CD4-positive, alpha-beta T cell (primary cell): Measurements from ENCODE around the gene TCAF1. TPM values are rescaled to one million over a fixed set of nuclear protein-coding genes. Genes with fewer than 3 reads are reported as not detected.
"Not testable (repeated sequence)": the region's sequence is repeated elsewhere in the genome, so short reads cannot be mapped to it uniquely, and the experiment has no call there.

Source experiments
- ATAC-seq: fragments of 200-7000 bp; cut with Tn5 transposase; one replicate; pipeline ENCODE4 v1.10.0; 2022; ENCODE audit warnings: mild to moderate bottlenecking; ENCODE audit not compliant: poor library complexity
- CTCF ChIA-PET: fragments of 350-600 bp; sonication (Branson Sonifier 250); formaldehyde crosslinking; loops from one replicate; lab custom pipeline; 2021; ENCODE audit warnings: antibody characterized with exemption, inconsistent platforms; lab: Charles Lee
- POLR2A ChIA-PET: fragments of 350-600 bp; sonication (Branson Sonifier 250); formaldehyde crosslinking; loops from one replicate; lab custom pipeline; 2021; ENCODE audit warnings: antibody characterized with exemption, inconsistent platforms; lab: Charles Lee
- DNase-seq, 14 experiments: peaks; one replicate each; pipeline ENCODE4 v3.0.0-alpha.2; 2013 to 2020; ENCODE audit warnings: mixed read lengths in 2 of 14
- H3K27ac ChIP-seq, 2 donors: one replicate each; pipeline versions ENCODE4 v1.5.1 to v1.7.0; 2013; ENCODE audit warnings: low read length in 2 of 2, low read depth in 1 of 2, mild to moderate bottlenecking in 1 of 2
- H3K27me3 ChIP-seq, 2 experiments: 1 replicate in 1 of 2; 2 replicates in 1 of 2; pipeline versions ENCODE4 v1.6.1 to v1.7.0; 2013; ENCODE audit warnings: low read length in 2 of 2, control low read depth in 1 of 2, mild to moderate bottlenecking in 1 of 2, moderate library complexity in 1 of 2; ENCODE audit not compliant: insufficient read depth in 2 of 2, control insufficient read depth in 1 of 2
- H3K36me3 ChIP-seq: one replicate; pipeline ENCODE4 v1.6.1; 2013; ENCODE audit warnings: low read length, control low read depth; ENCODE audit not compliant: insufficient read depth
- H3K4me1 ChIP-seq: one replicate; pipeline ENCODE4 v1.6.1; 2013; ENCODE audit warnings: low read length, control low read depth; ENCODE audit not compliant: insufficient read depth
- H3K4me3 ChIP-seq: one replicate; pipeline ENCODE4 v1.5.1; 2013; ENCODE audit warnings: mild to moderate bottlenecking, low read length, moderate library complexity
- H3K9me3 ChIP-seq, 2 experiments: 1 replicate in 1 of 2; 2 replicates in 1 of 2; pipeline versions ENCODE4 v1.6.1 to v1.7.0; 2013; ENCODE audit warnings: low read length in 2 of 2, mild to moderate bottlenecking in 2 of 2, control low read depth in 1 of 2, moderate library complexity in 1 of 2; ENCODE audit not compliant: control insufficient read depth in 1 of 2, insufficient read depth in 1 of 2
- H3K27ac Mint-ChIP-seq: one replicate; pipeline ENCODE4 v1.8.0; 2020; ENCODE audit warnings: mixed read lengths
- H3K27me3 Mint-ChIP-seq: one replicate; pipeline ENCODE4 v1.8.0; 2021; ENCODE audit warnings: mixed read lengths
- H3K36me3 Mint-ChIP-seq: one replicate; pipeline ENCODE4 v1.8.0; 2021; ENCODE audit warnings: low read depth, mixed read lengths
- H3K4me1 Mint-ChIP-seq: one replicate; pipeline ENCODE4 v1.8.0; 2021; ENCODE audit warnings: low read depth, mixed read lengths
- H3K4me3 Mint-ChIP-seq: one replicate; pipeline ENCODE4 v1.8.0; 2020; ENCODE audit warnings: mild to moderate bottlenecking, mixed read lengths
- H3K9me3 Mint-ChIP-seq: one replicate; pipeline ENCODE4 v1.8.0; 2020; ENCODE audit warnings: mixed read lengths
- intact Hi-C, 2 experiments: fragments of 100-400 bp; cut with DNase I in 1 of 2; cut with micrococcal nuclease in 1 of 2; formaldehyde crosslinking; loops; one replicate each; pipeline versions ENCODE4 v1.15.1 to v1.9.0; 2023 to 2025; cut with DNase I, micrococcal nuclease
- total RNA-seq, 174 experiments: library from RNA in 2 of 174; stranded (reverse) in 2 of 174; gene quantifications; one replicate each; pipeline ENCODE4 v1.2.3 and lab custom pipeline; 2021 to 2026
- TF ChIP-seq, protein P1 (sequence below): fragments of 200-600 bp; IDR thresholded peaks from one replicate; pipeline ENCODE4 v1.8.0; 2022; ENCODE audit warnings: antibody characterized with exemption, mild to moderate bottlenecking

TCAF1 gene
- total RNA-seq, 2 experiments from 2014 or later, result 7.7 to 8.6 TPM

DNA sequence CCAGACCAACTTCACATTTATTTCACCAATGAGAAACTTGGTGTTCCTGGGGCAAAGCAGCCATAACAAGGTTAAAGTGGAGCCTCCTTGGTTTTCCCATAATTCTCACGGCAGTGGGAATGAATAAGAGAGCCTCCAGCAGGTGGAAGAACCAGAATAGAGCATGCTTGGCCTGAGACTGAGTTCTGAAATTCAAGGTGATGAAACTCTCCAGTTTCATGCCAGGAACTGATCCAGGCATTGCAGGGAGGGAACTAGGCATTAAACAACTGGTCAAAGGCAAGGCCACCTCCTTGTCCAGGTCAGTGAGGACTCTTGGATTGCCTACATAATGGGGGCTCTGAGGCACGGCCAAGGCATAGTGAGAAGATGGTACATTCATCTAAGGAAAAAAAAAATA lies 44.0 kb downstream of the TCAF1 start:
- intact Hi-C loops, H3K4me3 Mint-ChIP-seq, H3K36me3 ChIP-seq, H3K27ac ChIP-seq, ATAC-seq, DNase-seq, H3K27ac Mint-ChIP-seq, CTCF ChIA-PET, H3K4me1 Mint-ChIP-seq, H3K27me3 Mint-ChIP-seq, H3K4me3 ChIP-seq, H3K36me3 Mint-ChIP-seq, H3K4me1 ChIP-seq, H3K27me3 ChIP-seq, H3K9me3 ChIP-seq, H3K9me3 Mint-ChIP-seq, POLR2A ChIA-PET: not testable (repeated sequence)

DNA sequence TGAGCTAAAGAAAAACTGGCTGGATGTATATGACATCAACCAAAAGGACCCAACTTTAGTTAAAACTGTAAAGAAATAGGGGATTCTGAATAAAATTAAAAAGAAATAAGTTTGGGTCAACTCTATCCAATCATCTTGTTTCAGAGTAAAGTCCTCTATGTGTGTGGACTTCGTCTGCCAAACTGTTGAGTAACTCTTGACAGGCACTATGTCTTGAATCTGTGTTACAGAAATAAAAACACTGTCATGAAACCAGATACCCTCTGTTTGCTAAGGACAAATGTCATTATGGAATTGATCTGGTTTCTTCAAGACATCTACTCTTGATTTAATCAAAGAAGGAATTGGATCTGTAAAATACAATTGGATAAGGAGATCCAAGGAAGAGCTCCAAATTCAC lies 46.5 kb downstream of the TCAF1 start:
- H3K27ac Mint-ChIP-seq, H3K4me1 ChIP-seq, POLR2A ChIA-PET, ATAC-seq, CTCF ChIA-PET, H3K27me3 Mint-ChIP-seq, H3K4me3 Mint-ChIP-seq, H3K4me1 Mint-ChIP-seq, H3K27me3 ChIP-seq, H3K9me3 ChIP-seq, H3K36me3 ChIP-seq, H3K9me3 Mint-ChIP-seq, DNase-seq, intact Hi-C loops, H3K36me3 Mint-ChIP-seq, H3K27ac ChIP-seq, H3K4me3 ChIP-seq: not testable (repeated sequence)

DNA sequence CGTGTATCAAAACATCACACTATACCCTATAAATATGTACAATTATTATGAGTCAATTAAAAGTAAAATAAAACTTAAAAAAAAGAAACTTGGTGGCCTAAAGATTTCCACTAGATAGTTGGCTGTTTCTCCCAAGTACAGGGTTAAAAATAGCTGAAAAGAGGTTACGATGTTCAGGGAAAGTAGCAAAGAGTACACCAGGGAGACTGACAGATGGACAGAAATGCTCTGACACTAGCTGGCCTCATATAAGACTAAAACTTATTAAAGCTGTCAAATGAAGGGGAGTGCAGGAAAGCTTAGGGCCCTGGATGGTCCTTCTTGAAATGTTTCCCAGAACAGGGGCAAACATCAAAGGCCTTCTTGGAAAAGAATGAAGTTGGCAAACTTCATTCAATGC lies 51.3 kb downstream of the TCAF1 start:
- no peaks in the 10 kb centered on the region for H3K4me1 ChIP-seq
- H3K4me3 Mint-ChIP-seq, result no peak overlapping the region
- H3K4me1 Mint-ChIP-seq, result no peaks in the 10 kb centered on the region
- no peak for ATAC-seq
- DNase-seq, result no peak
- no peaks in the 10 kb centered on the region for H3K36me3 Mint-ChIP-seq
- H3K36me3 ChIP-seq, result no peaks in the 10 kb centered on the region
- intact Hi-C loops, result no loop called here
- no peak overlapping the region for H3K4me3 ChIP-seq
- no peak overlapping the region for H3K27ac Mint-ChIP-seq
- no peaks in the 10 kb centered on the region for H3K9me3 ChIP-seq
- ChIA-PET CTCF (no interaction called here), POLR2A (no interaction called here)
- no peaks in the 10 kb centered on the region for H3K27me3 ChIP-seq
- TF ChIP-seq, protein P1, sequence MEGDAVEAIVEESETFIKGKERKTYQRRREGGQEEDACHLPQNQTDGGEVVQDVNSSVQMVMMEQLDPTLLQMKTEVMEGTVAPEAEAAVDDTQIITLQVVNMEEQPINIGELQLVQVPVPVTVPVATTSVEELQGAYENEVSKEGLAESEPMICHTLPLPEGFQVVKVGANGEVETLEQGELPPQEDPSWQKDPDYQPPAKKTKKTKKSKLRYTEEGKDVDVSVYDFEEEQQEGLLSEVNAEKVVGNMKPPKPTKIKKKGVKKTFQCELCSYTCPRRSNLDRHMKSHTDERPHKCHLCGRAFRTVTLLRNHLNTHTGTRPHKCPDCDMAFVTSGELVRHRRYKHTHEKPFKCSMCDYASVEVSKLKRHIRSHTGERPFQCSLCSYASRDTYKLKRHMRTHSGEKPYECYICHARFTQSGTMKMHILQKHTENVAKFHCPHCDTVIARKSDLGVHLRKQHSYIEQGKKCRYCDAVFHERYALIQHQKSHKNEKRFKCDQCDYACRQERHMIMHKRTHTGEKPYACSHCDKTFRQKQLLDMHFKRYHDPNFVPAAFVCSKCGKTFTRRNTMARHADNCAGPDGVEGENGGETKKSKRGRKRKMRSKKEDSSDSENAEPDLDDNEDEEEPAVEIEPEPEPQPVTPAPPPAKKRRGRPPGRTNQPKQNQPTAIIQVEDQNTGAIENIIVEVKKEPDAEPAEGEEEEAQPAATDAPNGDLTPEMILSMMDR, result no peak
- no peak overlapping the region for H3K27ac ChIP-seq
- no peaks in the 10 kb centered on the region for H3K27me3 Mint-ChIP-seq
- H3K9me3 Mint-ChIP-seq, result no peaks in the 10 kb centered on the region

DNA sequence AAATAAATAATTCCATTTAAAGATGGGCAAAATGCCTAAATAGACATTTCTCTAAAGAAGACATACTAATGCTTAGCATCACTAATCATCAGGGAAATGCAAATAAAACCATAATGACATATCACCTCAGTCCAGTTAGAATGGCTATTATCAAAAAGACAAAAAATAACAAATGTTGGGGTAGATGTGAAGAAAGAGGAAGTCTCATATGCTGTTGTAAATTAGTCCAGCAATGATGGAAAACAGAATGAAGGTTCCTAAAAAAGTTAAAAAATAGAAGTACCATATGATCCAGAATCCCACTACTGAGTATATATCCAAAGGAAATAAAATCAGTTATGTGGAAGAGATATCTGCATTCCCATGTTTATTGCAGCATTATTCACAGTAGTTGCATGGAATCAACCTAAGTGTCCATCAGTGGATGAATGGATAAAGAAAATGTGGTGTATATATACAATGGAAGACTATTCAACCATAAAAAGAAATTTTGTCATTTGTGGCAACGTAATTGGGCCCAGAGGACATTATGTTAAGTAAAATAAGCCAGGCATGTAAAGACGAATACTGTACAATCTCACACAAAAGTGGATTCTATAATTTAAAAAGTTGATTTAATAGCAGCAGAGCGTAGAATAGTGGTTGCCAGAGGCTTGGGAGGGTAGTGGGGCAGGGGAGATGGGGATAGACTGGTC lies 52.0 kb downstream of the TCAF1 start:
- ATAC-seq, result no peak
- H3K4me3 Mint-ChIP-seq, result no peak overlapping the region
- no peaks in the 10 kb centered on the region for H3K4me1 ChIP-seq
- no peaks in the 10 kb centered on the region for H3K36me3 ChIP-seq
- no peak overlapping the region for H3K27ac ChIP-seq
- DNase-seq, result no peak
- no peak overlapping the region for H3K27ac Mint-ChIP-seq
- H3K9me3 Mint-ChIP-seq, result no peaks in the 10 kb centered on the region
- peaks cover 0 to 3% of the 10 kb centered on the region in 2 experiments for H3K9me3 ChIP-seq
- H3K27me3 Mint-ChIP-seq, result no peaks in the 10 kb centered on the region
- no peak overlapping the region for H3K4me3 ChIP-seq
- intact Hi-C loops, result no loop called here
- H3K36me3 Mint-ChIP-seq, result no peaks in the 10 kb centered on the region
- TF ChIP-seq, protein P1, result no peak
- ChIA-PET CTCF (no interaction called here), POLR2A (no interaction called here)
- H3K4me1 Mint-ChIP-seq, result no peaks in the 10 kb centered on the region
- H3K27me3 ChIP-seq, result no peaks in the 10 kb centered on the region
